Testis (tissue), 3 donors: ENCODE data around the gene CNDP1. TPM values are rescaled to one million over a fixed set of nuclear protein-coding genes. Genes with fewer than 3 reads are reported as not detected.

Experiments
- DNase-seq: peaks from one replicate; pipeline ENCODE4 v3.0.0-alpha.2; 2019
- H3K27ac ChIP-seq, 2 donors: fragments of 200-600 bp; sonication (generic); one replicate each; pipeline ENCODE4 v1.5.1; 2019
- H3K27me3 ChIP-seq: fragments of 200-600 bp; sonication (generic); one replicate; pipeline ENCODE4 v1.5.1; 2019
- H3K36me3 ChIP-seq: fragments of 200-600 bp; sonication (generic); one replicate; pipeline ENCODE4 v1.5.1; 2017; ENCODE audit warnings: low read depth; ENCODE audit errors: missing control alignments
- H3K4me1 ChIP-seq: fragments of 200-600 bp; sonication (generic); one replicate; pipeline ENCODE4 v1.5.1; 2019
- H3K4me3 ChIP-seq, 2 donors: fragments of 200-600 bp; sonication (generic); one replicate each; pipeline ENCODE4 v1.5.1; 2017 to 2019
- H3K9me3 ChIP-seq: fragments of 200-600 bp; sonication (generic); one replicate; pipeline ENCODE4 v1.5.1; 2017
- CTCF ChIP-seq, 3 experiments: fragments of 450-650 bp in 2 of 3; fragments of 200-600 bp in 1 of 3; sonication (generic) in 1 of 3; IDR thresholded peaks; one replicate each; pipeline ENCODE4 v1.5.1; 2016 to 2019; ENCODE audit warnings: antibody characterized with exemption in 3 of 3, mild to moderate bottlenecking in 2 of 3, moderate library complexity in 1 of 3
- POLR2A ChIP-seq: fragments of 450-650 bp; IDR thresholded peaks from one replicate; pipeline ENCODE4 v1.6.1; 2017; ENCODE audit warnings: antibody characterized with exemption, mild to moderate bottlenecking, moderate library complexity
- WGBS, 2 donors: methylation state at CpG; one replicate each; pipeline ENCODE4 v1.1.5; 2018; 5-methylcytosine and 5-hydroxymethylcytosine counted together
- intact Hi-C: fragments of 100-400 bp; cut with DNase I; formaldehyde crosslinking; loops from one replicate; pipeline ENCODE4 v1.15.1; 2023; ENCODE audit warnings: low total_unique reads
- polyA plus RNA-seq: library from polyadenylated mRNA; stranded (reverse); fragments of 350-450 nt; fragmentation: Illumina TruSeq; extraction: RNeasy Lipid Tissue Mini Kit (QIAGEN cat#74804); gene quantifications from one replicate; pipeline ENCODE4 v1.2.3, GENCODE V29; 2014; ENCODE audit warnings: low read depth, low replicate concordance; ENCODE audit not compliant: insufficient read depth
- total RNA-seq, 2 donors: library from RNA; depleted of rRNA; stranded (reverse); fragments of >200 nt; gene quantifications; one replicate each; pipeline ENCODE4 v1.2.3, GENCODE V29; 2016

The CNDP1 gene
- total and polyA plus RNA-seq, 3 donors from 2014 or later: 0.31 to 1.3 (median 0.40) TPM

GRCh38 chr18:74518456-74519295, 15.6 kb upstream of the CNDP1 start:
- no peak for DNase-seq
- no peaks in the 10 kb centered on the region for H3K36me3 ChIP-seq
- intact Hi-C loops: no loop called here
- no peak overlapping the region for H3K27ac ChIP-seq
- TF ChIP-seq POLR2A: no peak
- no peak for TF ChIP-seq CTCF (IDR thresholded peaks at IDR 0.05)
- H3K4me1 ChIP-seq: no peaks in the 10 kb centered on the region
- no peak overlapping the region for H3K4me3 ChIP-seq
- 75 to 88% methylated on average over 9 to 32 of the region's 32 CpGs for WGBS, 2 donors
- no peaks in the 10 kb centered on the region for H3K27me3 ChIP-seq
- H3K9me3 ChIP-seq: no peaks in the 10 kb centered on the region

GRCh38 chr18:74519320-74520095, 14.8 kb upstream of the CNDP1 start:
- TF ChIP-seq CTCF (IDR thresholded peaks at IDR 0.05) (no peak), POLR2A (no peak)
- WGBS, 2 donors: 90 to 91% methylated on average over 16 to 18 of the region's 18 CpGs
- Histone ChIP-seq H3K9me3 (no peaks in the 10 kb centered on the region), H3K4me3 (no peak overlapping the region), H3K36me3 (no peaks in the 10 kb centered on the region), H3K4me1 (no peaks in the 10 kb centered on the region), H3K27me3 (no peaks in the 10 kb centered on the region), H3K27ac (no peak overlapping the region)
- intact Hi-C loops: no loop called here
- no peak for DNase-seq

GRCh38 chr18:74520096-74520833, 14.0 kb upstream of the CNDP1 start:
- H3K27me3 ChIP-seq: no peaks in the 10 kb centered on the region
- H3K4me1 ChIP-seq: no peaks in the 10 kb centered on the region
- no peak overlapping the region for H3K4me3 ChIP-seq
- H3K9me3 ChIP-seq: no peaks in the 10 kb centered on the region
- 89 to 90% methylated on average over 14 of the region's 14 CpGs for WGBS, 2 donors
- no peak overlapping the region for H3K27ac ChIP-seq
- no peaks in the 10 kb centered on the region for H3K36me3 ChIP-seq
- intact Hi-C loops: no loop called here
- TF ChIP-seq CTCF (IDR thresholded peaks at IDR 0.05) (no peak), POLR2A (no peak)
- DNase-seq: no peak

GRCh38 chr18:74521068-74521725, 13.1 kb upstream of the CNDP1 start:
- Histone ChIP-seq H3K27ac (no peak overlapping the region), H3K27me3 (no peaks in the 10 kb centered on the region), H3K9me3 (no peaks in the 10 kb centered on the region), H3K4me3 (no peak overlapping the region), H3K4me1 (no peaks in the 10 kb centered on the region), H3K36me3 (no peaks in the 10 kb centered on the region)
- TF ChIP-seq POLR2A (no peak), CTCF (IDR thresholded peaks at IDR 0.05) (no peak)
- no peak for DNase-seq
- intact Hi-C loops: no loop called here
- 91 to 97% methylated on average over 15 of the region's 15 CpGs for WGBS, 2 donors
